DND-41 (cell line): Measurements from ENCODE around the gene ARL16.

Source experiments
- CTCF ChIP-seq: IDR thresholded peaks from 2 replicates; pipeline ENCODE4 v1.5.1; 2012; ENCODE audit warnings: borderline replicate concordance, low read length, moderate library complexity, mild to moderate bottlenecking; ENCODE audit not compliant: poor library complexity, severe bottlenecking; ENCODE audit errors: extremely low read depth
- EZH2 ChIP-seq: IDR thresholded peaks from 3 replicates; pipeline ENCODE4 v1.6.1; 2012; ENCODE audit warnings: borderline replicate concordance, low read depth, mild to moderate bottlenecking, moderate library complexity, low read length, inconsistent platforms; ENCODE audit not compliant: severe bottlenecking

- TF ChIP-seq CTCF: peak; percentile 7
- no peak for TF ChIP-seq EZH2
These were observed 17.9 kb upstream of the ARL16 start for GRCh38 chr17:81701288-81702071.
